HFFc6 (cell line): Measurements from ENCODE around the gene CRYBB1. TPM values are rescaled to one million over a fixed set of nuclear protein-coding genes. Genes with fewer than 3 reads are reported as not detected.
A peak's percentile ranks its signal among the peaks of the same experiment; 100 is the strongest.

Experiments used
- DNase-seq: peaks from one replicate; pipeline ENCODE4 v3.0.0-alpha.2; 2018
- H3K27ac Mint-ChIP-seq: 2 replicates; pipeline ENCODE4 v1.8.0; 2020; ENCODE audit warnings: mild to moderate bottlenecking, mixed read lengths
- H3K27me3 Mint-ChIP-seq: 2 replicates; pipeline ENCODE4 v1.8.0; 2021; ENCODE audit warnings: mild to moderate bottlenecking, moderate library complexity, mixed read lengths; ENCODE audit not compliant: insufficient read depth
- H3K36me3 Mint-ChIP-seq: 2 replicates; pipeline ENCODE4 v1.8.0; 2021; ENCODE audit warnings: low read depth, mixed read lengths
- H3K4me1 Mint-ChIP-seq: 2 replicates; pipeline ENCODE4 v1.8.0; 2020; ENCODE audit warnings: low read depth, mixed read lengths
- H3K4me3 Mint-ChIP-seq: 2 replicates; pipeline ENCODE4 v1.8.0; 2020; ENCODE audit warnings: mild to moderate bottlenecking, moderate library complexity, mixed read lengths
- H3K9me3 Mint-ChIP-seq: 2 replicates; pipeline ENCODE4 v1.8.0; 2020; ENCODE audit warnings: mild to moderate bottlenecking, mixed read lengths
- total RNA-seq, 6 experiments: library from RNA; stranded (reverse); fragmentation: NEBNext Ultra II Directional; extraction: Animal tissue kit (Norgen Biotek cat#: 25700); gene quantifications; 2 replicates in 1 of 6; 3 replicates in 5 of 6; pipeline ENCODE4 v1.2.3, GENCODE V29; 2021
- TF ChIP-seq, protein P1 (sequence below): fragments of 200-600 bp; sonication (generic); IDR thresholded peaks from 2 replicates; pipeline ENCODE4 v1.5.0; 2021; ENCODE audit warnings: antibody characterized with exemption, mild to moderate bottlenecking

CRYBB1 gene
- total RNA-seq, 6 experiments from 2014 or later, result not detected

DNA sequence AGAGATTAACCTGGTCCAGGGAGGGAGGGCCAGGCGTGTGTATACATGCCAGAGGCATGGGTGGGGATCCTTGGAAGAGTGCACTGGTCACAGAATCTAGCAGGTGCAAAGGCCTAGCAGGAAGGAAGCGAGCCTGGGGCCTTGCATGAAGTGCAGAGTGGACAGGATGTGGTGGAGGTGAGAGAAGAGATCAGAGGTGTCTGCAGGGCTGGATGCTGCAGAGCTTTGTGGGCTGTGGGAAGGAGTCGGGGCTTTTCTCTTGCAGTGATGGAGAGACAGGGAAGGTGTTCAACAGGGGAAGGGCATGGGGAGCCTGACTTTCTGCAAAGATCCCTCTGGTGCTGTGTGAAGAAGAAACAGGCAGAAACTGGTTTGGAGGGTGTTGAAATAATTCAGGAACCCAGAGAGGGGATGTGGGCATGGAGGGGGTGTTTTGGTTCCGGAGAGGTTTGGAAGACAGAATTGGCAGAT is 25.4 kb downstream of the CRYBB1 start:
- peaks cover 3% of the 10 kb centered on the region; the same call in 1 of the 2 replicates for H3K27me3 Mint-ChIP-seq
- no peak overlapping the region for H3K4me3 Mint-ChIP-seq
- TF ChIP-seq, protein P1, sequence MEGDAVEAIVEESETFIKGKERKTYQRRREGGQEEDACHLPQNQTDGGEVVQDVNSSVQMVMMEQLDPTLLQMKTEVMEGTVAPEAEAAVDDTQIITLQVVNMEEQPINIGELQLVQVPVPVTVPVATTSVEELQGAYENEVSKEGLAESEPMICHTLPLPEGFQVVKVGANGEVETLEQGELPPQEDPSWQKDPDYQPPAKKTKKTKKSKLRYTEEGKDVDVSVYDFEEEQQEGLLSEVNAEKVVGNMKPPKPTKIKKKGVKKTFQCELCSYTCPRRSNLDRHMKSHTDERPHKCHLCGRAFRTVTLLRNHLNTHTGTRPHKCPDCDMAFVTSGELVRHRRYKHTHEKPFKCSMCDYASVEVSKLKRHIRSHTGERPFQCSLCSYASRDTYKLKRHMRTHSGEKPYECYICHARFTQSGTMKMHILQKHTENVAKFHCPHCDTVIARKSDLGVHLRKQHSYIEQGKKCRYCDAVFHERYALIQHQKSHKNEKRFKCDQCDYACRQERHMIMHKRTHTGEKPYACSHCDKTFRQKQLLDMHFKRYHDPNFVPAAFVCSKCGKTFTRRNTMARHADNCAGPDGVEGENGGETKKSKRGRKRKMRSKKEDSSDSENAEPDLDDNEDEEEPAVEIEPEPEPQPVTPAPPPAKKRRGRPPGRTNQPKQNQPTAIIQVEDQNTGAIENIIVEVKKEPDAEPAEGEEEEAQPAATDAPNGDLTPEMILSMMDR, result no peak
- H3K4me1 Mint-ChIP-seq, result peaks cover 21% of the 10 kb centered on the region
- H3K27ac Mint-ChIP-seq, result no peak overlapping the region
- DNase-seq, result no peak
- H3K9me3 Mint-ChIP-seq, result no peaks in the 10 kb centered on the region
- peaks cover 10% of the 10 kb centered on the region; the same call in 1 of the 2 replicates for H3K36me3 Mint-ChIP-seq

DNA sequence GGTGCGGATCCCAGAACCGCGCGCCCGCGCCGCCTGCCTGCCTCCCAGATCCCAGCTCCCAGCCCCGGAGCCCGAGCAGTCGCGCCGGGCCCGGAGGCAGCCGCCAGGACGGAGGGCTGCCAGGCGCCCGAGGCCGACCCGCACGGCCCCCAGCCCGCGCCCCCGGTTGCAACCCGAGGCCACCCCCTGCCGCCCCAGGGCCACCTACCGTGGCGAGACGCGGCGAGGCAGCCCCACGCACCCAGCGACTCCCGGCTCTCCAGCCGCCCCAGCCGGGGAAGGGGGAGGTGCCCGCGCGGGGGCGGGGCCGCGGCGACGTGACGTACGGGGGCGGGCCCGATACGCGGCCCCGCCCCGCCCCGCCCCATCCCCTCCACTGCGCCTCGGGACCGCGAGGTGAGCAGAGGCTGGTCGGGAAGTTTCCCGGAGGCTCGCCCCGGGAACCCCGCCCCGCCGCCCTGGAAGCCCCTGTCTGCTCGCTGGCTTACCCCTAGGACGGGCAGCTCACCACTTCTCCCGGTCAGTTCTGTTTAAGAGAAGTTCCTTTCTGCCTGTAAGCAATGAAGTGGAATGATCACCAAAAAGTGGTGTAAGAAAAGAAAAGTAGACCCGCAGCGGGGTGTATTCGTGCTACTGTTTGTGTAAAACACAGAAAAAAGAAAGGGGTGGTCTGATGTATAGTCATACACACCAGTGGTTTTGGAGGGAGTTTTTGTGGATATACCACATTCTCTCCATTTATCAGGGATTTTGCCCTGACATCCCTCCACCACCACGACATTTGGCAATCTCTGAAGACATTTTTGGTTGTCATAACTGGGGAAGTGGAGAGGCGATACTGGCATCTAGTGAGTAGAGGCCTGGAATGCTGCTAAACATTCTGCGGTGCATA is 27.7 kb downstream of the CRYBB1 start, which contains the start of gene TPST2:
TPST2 (minus strand) TSS at position 288 of the 892 bp plus-strand sequence. CDS start 48,502 bp downstream, outside the sequence.
- Mint-ChIP-seq H3K4me1 (peaks cover 44% of the 10 kb centered on the region), H3K9me3 (no peaks in the 10 kb centered on the region), H3K36me3 (peaks cover 10% of the 10 kb centered on the region; the same call in 1 of the 2 replicates), H3K27ac (peak within 1 kb of the TSS; percentile 90), H3K4me3 (peak within 1 kb of the TSS; percentile 94), H3K27me3 (no peaks in the 10 kb centered on the region; the same call in 1 of the 2 replicates)
- DNase-seq, result peak; percentile 28
- TF ChIP-seq, protein P1, result no peak; the same call in 1 of the 2 replicates

DNA sequence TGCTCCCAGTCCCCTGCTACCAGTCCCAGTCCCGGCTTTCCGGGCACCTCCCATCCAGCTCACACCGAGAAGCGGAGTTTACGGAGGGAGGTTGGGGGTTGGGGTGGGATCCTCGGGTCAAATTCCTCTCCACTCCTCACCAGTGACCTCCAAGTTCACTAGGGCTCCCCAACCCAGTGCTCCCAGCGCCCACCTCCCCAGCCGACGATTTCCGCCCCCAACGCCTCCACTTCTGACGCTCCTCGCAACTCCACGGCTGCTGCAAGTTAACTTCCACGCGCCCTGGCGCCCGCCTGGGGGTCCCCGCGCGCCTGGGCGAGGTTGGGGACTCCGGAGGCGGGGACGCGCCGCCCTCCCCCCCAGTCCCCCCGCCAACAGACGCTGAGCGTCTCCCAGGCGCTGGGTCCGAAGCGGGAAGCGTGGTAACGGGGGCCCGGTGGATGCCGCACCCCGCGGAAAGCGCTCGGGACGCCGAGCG is 28.4 kb downstream of the CRYBB1 start:
- peak overlapping the region; percentile 91 for H3K4me3 Mint-ChIP-seq
- TF ChIP-seq, protein P1, result no peak; the same call in 1 of the 2 replicates
- no peaks in the 10 kb centered on the region for H3K9me3 Mint-ChIP-seq
- peak; percentile 18 for DNase-seq
- H3K4me1 Mint-ChIP-seq, result peaks cover 51% of the 10 kb centered on the region
- no peaks in the 10 kb centered on the region; the same call in 1 of the 2 replicates for H3K27me3 Mint-ChIP-seq
- peaks cover 10% of the 10 kb centered on the region; the same call in 1 of the 2 replicates for H3K36me3 Mint-ChIP-seq
- H3K27ac Mint-ChIP-seq, result peak overlapping the region; percentile 89

DNA sequence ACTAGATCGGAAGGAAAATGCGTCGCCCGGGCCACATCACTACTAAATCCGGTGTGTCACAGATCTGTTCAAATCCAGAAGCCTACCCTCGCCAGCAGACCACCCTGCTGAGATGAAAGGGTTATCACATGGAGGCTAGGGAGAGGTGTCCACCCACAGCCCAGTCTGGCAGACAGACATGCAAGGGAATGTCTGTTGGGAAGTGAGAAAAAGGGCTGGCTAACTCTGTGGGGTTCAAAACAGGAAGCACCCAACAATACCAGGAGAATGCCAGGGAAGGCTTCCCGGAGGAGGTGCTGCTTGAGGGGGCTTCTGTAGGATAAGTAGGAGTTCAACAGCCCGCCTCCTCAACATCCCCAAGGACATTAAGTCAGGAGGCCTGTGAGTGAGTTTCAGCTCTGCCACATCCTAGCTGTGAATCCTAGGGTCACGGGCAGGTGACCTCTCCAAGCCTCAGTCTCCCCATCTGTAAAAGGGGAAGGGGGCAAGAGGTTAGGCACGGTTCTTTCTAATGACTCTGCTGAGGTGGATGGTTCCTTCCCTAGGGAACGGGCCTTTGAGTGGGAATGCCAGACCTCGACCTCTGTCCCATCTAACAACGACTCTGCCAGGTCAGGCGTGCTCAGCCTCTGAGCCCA is 29.0 kb downstream of the CRYBB1 start:
- TF ChIP-seq, protein P1, result no peak
- Mint-ChIP-seq H3K4me1 (peaks cover 57% of the 10 kb centered on the region), H3K4me3 (peak overlapping the region; percentile 91), H3K36me3 (peaks cover 13% of the 10 kb centered on the region; the same call in 1 of the 2 replicates), H3K27me3 (no peaks in the 10 kb centered on the region; the same call in 1 of the 2 replicates), H3K27ac (peak overlapping the region; percentile 89), H3K9me3 (no peaks in the 10 kb centered on the region)
- DNase-seq, result no peak

DNA sequence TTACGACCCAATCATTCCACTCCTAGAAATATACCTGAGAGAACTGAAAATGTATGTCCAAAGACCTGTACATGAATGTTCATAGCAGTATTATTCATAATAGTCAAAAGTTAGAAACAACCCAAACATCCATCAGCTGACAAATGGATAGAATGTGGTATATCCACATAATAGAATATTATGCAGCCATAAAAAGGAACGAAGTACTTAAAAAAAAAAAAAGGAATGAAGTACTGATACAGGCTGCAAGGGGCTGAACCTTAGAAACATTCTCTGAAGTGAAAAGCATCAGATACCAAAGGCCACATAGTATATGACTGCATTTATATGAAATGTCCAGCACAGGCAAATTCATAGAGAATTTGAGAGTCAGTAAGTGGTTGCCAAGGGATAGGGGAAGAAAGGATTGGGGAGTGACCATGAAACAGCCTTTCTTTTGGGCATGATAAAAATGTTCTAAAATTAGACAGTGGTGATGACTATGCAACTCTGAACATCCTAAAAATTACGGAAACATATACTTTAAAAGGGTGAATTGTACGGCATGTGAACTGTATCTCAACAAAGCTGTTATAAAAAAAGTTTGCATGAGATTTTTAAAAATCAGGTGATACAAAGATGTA is 29.7 kb downstream of the CRYBB1 start:
- H3K4me1 Mint-ChIP-seq, result peaks cover 59% of the 10 kb centered on the region
- no peaks in the 10 kb centered on the region; the same call in 1 of the 2 replicates for H3K27me3 Mint-ChIP-seq
- H3K9me3 Mint-ChIP-seq, result no peaks in the 10 kb centered on the region
- H3K36me3 Mint-ChIP-seq, result peaks cover 15% of the 10 kb centered on the region; the same call in 1 of the 2 replicates
- H3K27ac Mint-ChIP-seq, result peak overlapping the region; percentile 89
- TF ChIP-seq, protein P1, result no peak
- H3K4me3 Mint-ChIP-seq, result peak overlapping the region; percentile 91
- peak; percentile 38 for DNase-seq
